ENCODE measurements around the gene TRHDE.
A peak's percentile ranks its signal among the peaks of the same experiment; 100 is the strongest.

GRCh38 chr12:72472350-72472749 lies 200.2 kb downstream of the TRHDE start:
- TF ChIP-seq EZH2 (IDR thresholded peaks at IDR 0.05; ENCODE audit: low read length, unreplicated experiment), result no peak
- 0 out of 2 replicates have a peak, but pooled peaks have one; percentile 22 for TF ChIP-seq CTCF (conservative IDR thresholded peaks at IDR 0.05; ENCODE audit: low read depth, low read length)
